ENCODE measurements around the gene SLC22A4.

SLC22A4 gene

DNA sequence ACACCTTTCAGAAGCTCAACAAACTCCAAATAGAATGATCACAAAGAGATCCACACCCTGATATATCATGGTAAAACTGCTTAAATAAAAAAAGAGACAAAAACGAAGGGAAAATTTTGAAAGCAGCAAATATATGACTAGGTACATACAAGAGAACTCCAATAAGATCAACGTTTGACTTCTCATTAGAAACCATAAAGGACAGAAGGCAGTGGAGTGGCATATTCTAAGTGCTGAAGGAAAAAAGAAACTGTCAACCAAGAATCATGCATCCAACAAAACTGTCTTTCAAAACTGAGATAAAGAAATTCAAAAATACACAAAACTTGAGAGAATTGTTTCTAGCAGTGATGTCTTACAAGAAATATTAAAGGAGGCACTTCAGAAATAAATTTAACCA lies 11.2 kb downstream of the SLC22A4 start:
- Histone ChIP-seq H3K4me1 (ENCODE audit: low read length) (no peaks in the 10 kb centered on the region), H4K20me1 (ENCODE audit: insufficient read depth, low read length) (no peaks in the 10 kb centered on the region), H3K9ac (ENCODE audit: low read length) (no peak overlapping the region), H3F3A (ENCODE audit: insufficient read depth, low read length) (no peaks in the 10 kb centered on the region), H2AFZ (ENCODE audit: low read length) (no peak overlapping the region), H3K9me2 (replicated peaks; ENCODE audit: insufficient read depth, low read length) (no peaks in the 10 kb centered on the region), H3K4me2 (ENCODE audit: low read depth, low read length) (no peak overlapping the region), H3K79me2 (ENCODE audit: low read length) (no peaks in the 10 kb centered on the region), H3K36me3 (replicated peaks; ENCODE audit: insufficient read depth, low read length) (no peaks in the 10 kb centered on the region), H3K9me3 (replicated peaks; ENCODE audit: insufficient read depth, low read length) (no peaks in the 10 kb centered on the region), H3K4me3 (ENCODE audit: low read length) (no peak overlapping the region), H3K27ac (ENCODE audit: low read length) (no peak overlapping the region), H3K27me3 (replicated peaks; ENCODE audit: insufficient read depth, low read length) (no peaks in the 10 kb centered on the region)
- no peak for DNase-seq
- TF ChIP-seq, protein P1, sequence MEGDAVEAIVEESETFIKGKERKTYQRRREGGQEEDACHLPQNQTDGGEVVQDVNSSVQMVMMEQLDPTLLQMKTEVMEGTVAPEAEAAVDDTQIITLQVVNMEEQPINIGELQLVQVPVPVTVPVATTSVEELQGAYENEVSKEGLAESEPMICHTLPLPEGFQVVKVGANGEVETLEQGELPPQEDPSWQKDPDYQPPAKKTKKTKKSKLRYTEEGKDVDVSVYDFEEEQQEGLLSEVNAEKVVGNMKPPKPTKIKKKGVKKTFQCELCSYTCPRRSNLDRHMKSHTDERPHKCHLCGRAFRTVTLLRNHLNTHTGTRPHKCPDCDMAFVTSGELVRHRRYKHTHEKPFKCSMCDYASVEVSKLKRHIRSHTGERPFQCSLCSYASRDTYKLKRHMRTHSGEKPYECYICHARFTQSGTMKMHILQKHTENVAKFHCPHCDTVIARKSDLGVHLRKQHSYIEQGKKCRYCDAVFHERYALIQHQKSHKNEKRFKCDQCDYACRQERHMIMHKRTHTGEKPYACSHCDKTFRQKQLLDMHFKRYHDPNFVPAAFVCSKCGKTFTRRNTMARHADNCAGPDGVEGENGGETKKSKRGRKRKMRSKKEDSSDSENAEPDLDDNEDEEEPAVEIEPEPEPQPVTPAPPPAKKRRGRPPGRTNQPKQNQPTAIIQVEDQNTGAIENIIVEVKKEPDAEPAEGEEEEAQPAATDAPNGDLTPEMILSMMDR (IDR thresholded peaks at IDR 0.05; ENCODE audit: low read length): no peak
- TF ChIP-seq EZH2 (optimal IDR thresholded peaks at IDR 0.05; ENCODE audit: low read depth, low read length) (no peak), EZH2phosphoT487 (IDR thresholded peaks at IDR 0.05; ENCODE audit: low read length) (no peak)

GRCh38 chr5:132308701-132309100 lies 14.5 kb downstream of the SLC22A4 start:
- Histone ChIP-seq H3K9me2 (replicated peaks; ENCODE audit: insufficient read depth, low read length) (no peaks in the 10 kb centered on the region), H3K79me2 (ENCODE audit: low read length) (no peaks in the 10 kb centered on the region), H3K9me3 (replicated peaks; ENCODE audit: insufficient read depth, low read length) (no peaks in the 10 kb centered on the region), H4K20me1 (ENCODE audit: insufficient read depth, low read length) (no peaks in the 10 kb centered on the region), H3K9ac (ENCODE audit: low read length) (no peak overlapping the region), H3K27ac (ENCODE audit: low read length) (no peak overlapping the region), H2AFZ (ENCODE audit: low read length) (no peak overlapping the region), H3K27me3 (replicated peaks; ENCODE audit: insufficient read depth, low read length) (no peaks in the 10 kb centered on the region), H3K4me3 (ENCODE audit: low read length) (no peak overlapping the region), H3K4me2 (ENCODE audit: low read depth, low read length) (no peak overlapping the region), H3K36me3 (replicated peaks; ENCODE audit: insufficient read depth, low read length) (no peaks in the 10 kb centered on the region), H3F3A (ENCODE audit: insufficient read depth, low read length) (no peaks in the 10 kb centered on the region), H3K4me1 (ENCODE audit: low read length) (no peaks in the 10 kb centered on the region)
- no peak for DNase-seq
- TF ChIP-seq, protein P1 (IDR thresholded peaks at IDR 0.05; ENCODE audit: low read length): no peak
- TF ChIP-seq EZH2phosphoT487 (IDR thresholded peaks at IDR 0.05; ENCODE audit: low read length) (no peak), EZH2 (optimal IDR thresholded peaks at IDR 0.05; ENCODE audit: low read depth, low read length) (no peak)

GRCh38 chr5:132309679-132310078 lies 15.5 kb downstream of the SLC22A4 start:
- H3K9me3 ChIP-seq (replicated peaks; ENCODE audit: insufficient read depth, low read length): no peaks in the 10 kb centered on the region
- H3F3A ChIP-seq (ENCODE audit: insufficient read depth, low read length): no peaks in the 10 kb centered on the region
- no peak overlapping the region for H3K4me3 ChIP-seq (ENCODE audit: low read length)
- no peak overlapping the region for H3K9ac ChIP-seq (ENCODE audit: low read length)
- TF ChIP-seq, protein P1 (IDR thresholded peaks at IDR 0.05; ENCODE audit: low read length): no peak
- no peak for TF ChIP-seq EZH2phosphoT487 (IDR thresholded peaks at IDR 0.05; ENCODE audit: low read length)
- no peak for TF ChIP-seq EZH2 (optimal IDR thresholded peaks at IDR 0.05; ENCODE audit: low read depth, low read length)
- H3K79me2 ChIP-seq (ENCODE audit: low read length): no peaks in the 10 kb centered on the region
- H3K36me3 ChIP-seq (replicated peaks; ENCODE audit: insufficient read depth, low read length): no peaks in the 10 kb centered on the region
- no peaks in the 10 kb centered on the region for H3K4me1 ChIP-seq (ENCODE audit: low read length)
- no peak for DNase-seq
- no peaks in the 10 kb centered on the region for H3K27me3 ChIP-seq (replicated peaks; ENCODE audit: insufficient read depth, low read length)
- H3K9me2 ChIP-seq (replicated peaks; ENCODE audit: insufficient read depth, low read length): no peaks in the 10 kb centered on the region
- no peaks in the 10 kb centered on the region for H4K20me1 ChIP-seq (ENCODE audit: insufficient read depth, low read length)
- no peak overlapping the region for H3K27ac ChIP-seq (ENCODE audit: low read length)
- no peak overlapping the region for H3K4me2 ChIP-seq (ENCODE audit: low read depth, low read length)
- H2AFZ ChIP-seq (ENCODE audit: low read length): no peak overlapping the region

All from MM.1S (cell line).